ENCODE measurements around the gene LSM3.

Gene LSM3

DNA sequence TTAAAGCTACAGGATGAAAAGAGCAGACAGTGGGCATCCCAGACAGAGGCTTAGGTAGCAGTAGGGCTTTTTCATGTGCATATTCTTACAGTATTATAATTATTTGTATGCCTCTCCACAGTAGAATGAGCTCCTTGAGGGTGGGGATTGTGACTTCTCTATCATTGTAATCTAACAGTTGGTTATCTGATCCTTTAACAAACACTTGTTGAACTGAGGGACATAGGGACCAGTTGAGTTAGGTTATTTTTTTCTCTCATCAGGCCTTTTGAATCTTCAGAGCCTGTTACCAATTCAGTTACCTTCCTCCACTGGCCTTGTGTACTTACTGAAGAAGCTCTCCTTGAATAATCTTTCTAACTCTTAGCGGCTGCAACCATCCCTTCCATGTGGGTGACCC, 1.2 kb downstream of the LSM3 start:
- H3K4me3 ChIP-seq (ENCODE audit: low read depth, low read length), result no peak overlapping the region; the same call in 1 of the 2 replicates
- TF ChIP-seq, protein P1, sequence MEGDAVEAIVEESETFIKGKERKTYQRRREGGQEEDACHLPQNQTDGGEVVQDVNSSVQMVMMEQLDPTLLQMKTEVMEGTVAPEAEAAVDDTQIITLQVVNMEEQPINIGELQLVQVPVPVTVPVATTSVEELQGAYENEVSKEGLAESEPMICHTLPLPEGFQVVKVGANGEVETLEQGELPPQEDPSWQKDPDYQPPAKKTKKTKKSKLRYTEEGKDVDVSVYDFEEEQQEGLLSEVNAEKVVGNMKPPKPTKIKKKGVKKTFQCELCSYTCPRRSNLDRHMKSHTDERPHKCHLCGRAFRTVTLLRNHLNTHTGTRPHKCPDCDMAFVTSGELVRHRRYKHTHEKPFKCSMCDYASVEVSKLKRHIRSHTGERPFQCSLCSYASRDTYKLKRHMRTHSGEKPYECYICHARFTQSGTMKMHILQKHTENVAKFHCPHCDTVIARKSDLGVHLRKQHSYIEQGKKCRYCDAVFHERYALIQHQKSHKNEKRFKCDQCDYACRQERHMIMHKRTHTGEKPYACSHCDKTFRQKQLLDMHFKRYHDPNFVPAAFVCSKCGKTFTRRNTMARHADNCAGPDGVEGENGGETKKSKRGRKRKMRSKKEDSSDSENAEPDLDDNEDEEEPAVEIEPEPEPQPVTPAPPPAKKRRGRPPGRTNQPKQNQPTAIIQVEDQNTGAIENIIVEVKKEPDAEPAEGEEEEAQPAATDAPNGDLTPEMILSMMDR (IDR thresholded peaks at IDR 0.05; ENCODE audit: low read depth, low read length), result no peak
- no peak for DNase-seq

DNA sequence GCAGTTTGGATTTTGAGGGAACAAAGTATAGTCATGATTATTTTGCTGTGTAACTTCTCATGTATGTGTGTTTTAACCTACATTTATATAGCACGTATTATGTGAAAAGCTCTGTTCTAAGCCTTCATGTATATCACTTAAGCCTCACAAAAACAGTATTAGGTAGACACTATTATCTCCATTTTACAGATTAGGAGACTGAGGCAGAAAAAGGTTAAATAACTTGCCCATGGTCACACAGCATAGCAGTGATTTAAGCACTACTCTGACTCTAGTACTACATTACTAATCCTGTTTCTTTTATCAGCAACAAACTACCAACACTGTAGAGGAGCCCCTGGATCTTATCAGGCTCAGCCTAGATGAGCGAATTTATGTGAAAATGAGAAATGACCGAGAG, 2.6 kb downstream of the LSM3 start:
- TF ChIP-seq, protein P1 (IDR thresholded peaks at IDR 0.05; ENCODE audit: low read depth, low read length), result no peak
- Histone ChIP-seq H3K36me3 (no peaks in the 10 kb centered on the region; the same call in none of the 2 replicates), H3K4me3 (ENCODE audit: low read depth, low read length) (no peak overlapping the region), H3K9me3 (no peaks in the 10 kb centered on the region), H3K4me1 (no peaks in the 10 kb centered on the region), H3K27me3 (no peaks in the 10 kb centered on the region)
- no peak for DNase-seq

More for the DNA sequence above, 1.2 kb downstream of the LSM3 start:
- no peaks in the 10 kb centered on the region for H3K9me3 ChIP-seq
- no peaks in the 10 kb centered on the region; the same call in none of the 2 replicates for H3K36me3 ChIP-seq
- no peaks in the 10 kb centered on the region for H3K4me1 ChIP-seq
- H3K27me3 ChIP-seq, result no peaks in the 10 kb centered on the region

- Histone ChIP-seq H3K4me1 (no peaks in the 10 kb centered on the region), H3K36me3 (no peaks in the 10 kb centered on the region; the same call in none of the 2 replicates), H3K9me3 (no peaks in the 10 kb centered on the region), H3K4me3 (ENCODE audit: low read depth, low read length) (no peak overlapping the region), H3K27me3 (no peaks in the 10 kb centered on the region)
- TF ChIP-seq, protein P1 (IDR thresholded peaks at IDR 0.05; ENCODE audit: low read depth, low read length), result no peak
- no peak for DNase-seq
Measured at GRCh38 chr3:14183015-14183577, 4.5 kb downstream of the LSM3 start.

DNA sequence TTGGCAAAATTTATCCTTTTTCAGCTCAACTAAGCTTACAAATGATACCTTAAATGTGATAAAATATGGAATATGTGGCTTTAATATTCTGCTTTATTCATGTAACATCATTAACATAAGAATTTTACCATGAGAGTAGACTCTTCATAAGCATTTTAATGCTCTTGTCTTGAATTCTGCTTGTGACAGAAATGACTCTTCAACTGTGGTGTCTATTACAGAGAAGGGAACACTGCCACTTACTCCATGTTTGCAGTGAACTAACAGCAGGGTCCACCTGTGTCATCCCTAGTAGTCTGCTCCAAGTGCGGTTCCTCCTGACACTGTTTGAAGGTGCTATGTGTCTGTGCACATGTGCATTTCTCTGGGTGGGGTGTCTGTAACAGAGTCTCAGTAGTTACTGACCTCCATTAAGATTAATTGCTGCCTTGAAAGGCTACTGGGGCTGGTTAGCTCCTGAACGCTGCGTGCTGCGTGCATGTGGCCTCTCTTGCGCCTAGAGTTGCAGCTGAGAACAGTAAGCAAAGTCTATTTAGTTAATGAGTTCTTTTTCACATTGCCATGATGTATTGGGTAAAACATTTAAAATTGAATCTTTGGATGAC, 8.3 kb downstream of the LSM3 start:
- Histone ChIP-seq H3K4me1 (no peaks in the 10 kb centered on the region), H3K4me3 (ENCODE audit: low read depth, low read length) (no peak overlapping the region), H3K27me3 (no peaks in the 10 kb centered on the region), H3K9me3 (no peaks in the 10 kb centered on the region), H3K36me3 (no peaks in the 10 kb centered on the region; the same call in 1 of the 2 replicates)
- no peak for DNase-seq
- TF ChIP-seq, protein P1 (IDR thresholded peaks at IDR 0.05; ENCODE audit: low read depth, low read length), result no peak

GRCh38 chr3:14188041-14188754, 9.6 kb downstream of the LSM3 start:
- H3K36me3 ChIP-seq, result no peaks in the 10 kb centered on the region; the same call in 1 of the 2 replicates

More at GRCh38 chr3:14188041-14188754, 9.6 kb downstream of the LSM3 start:
- H3K9me3 ChIP-seq, result no peaks in the 10 kb centered on the region
- no peak overlapping the region for H3K4me3 ChIP-seq (ENCODE audit: low read depth, low read length)
- no peaks in the 10 kb centered on the region for H3K27me3 ChIP-seq
- TF ChIP-seq, protein P1 (IDR thresholded peaks at IDR 0.05; ENCODE audit: low read depth, low read length), result no peak
- DNase-seq, result no peak
- no peaks in the 10 kb centered on the region for H3K4me1 ChIP-seq
